ENCODE data around the gene RAB40B.

The RAB40B gene

DNA sequence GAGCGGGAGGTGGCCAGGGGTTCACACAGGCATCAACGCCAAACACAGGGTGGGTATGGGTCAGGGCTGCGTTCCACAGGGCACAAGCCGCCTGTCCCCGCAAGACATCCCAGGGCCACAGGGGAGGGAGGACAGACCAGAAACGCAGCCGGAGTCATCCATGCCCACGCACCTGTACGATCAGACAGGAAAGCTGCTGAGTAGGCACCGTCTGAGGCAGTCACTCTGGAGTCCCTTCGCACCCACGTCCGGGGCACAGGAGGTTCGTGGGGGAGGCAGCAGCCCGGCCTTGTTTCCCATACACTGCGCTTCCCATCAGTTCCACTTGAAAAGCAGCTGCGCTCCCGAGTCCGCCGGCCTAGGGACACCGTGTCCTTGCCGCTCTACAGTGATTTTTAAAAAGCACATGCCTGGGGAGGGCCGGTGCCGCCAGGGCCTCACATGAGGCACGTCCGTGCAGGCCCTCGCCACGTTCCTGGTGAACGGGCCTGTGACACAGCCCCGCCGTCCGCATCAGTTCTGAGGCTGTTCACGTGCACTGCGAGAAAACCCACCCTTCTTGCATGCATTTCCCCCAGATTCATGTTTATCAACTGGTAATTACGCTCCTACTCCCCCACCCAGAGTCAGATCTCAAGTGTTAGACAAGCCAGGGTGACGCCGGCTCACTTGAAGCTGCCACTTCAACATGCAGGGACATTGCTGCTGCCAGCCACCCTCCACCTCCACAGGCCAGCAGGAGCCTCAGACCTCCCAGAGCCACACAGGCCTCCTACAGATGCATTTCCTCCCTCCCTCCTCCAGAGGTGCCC, 85.0 kb downstream of the RAB40B start:
- no peak for DNase-seq

DNA sequence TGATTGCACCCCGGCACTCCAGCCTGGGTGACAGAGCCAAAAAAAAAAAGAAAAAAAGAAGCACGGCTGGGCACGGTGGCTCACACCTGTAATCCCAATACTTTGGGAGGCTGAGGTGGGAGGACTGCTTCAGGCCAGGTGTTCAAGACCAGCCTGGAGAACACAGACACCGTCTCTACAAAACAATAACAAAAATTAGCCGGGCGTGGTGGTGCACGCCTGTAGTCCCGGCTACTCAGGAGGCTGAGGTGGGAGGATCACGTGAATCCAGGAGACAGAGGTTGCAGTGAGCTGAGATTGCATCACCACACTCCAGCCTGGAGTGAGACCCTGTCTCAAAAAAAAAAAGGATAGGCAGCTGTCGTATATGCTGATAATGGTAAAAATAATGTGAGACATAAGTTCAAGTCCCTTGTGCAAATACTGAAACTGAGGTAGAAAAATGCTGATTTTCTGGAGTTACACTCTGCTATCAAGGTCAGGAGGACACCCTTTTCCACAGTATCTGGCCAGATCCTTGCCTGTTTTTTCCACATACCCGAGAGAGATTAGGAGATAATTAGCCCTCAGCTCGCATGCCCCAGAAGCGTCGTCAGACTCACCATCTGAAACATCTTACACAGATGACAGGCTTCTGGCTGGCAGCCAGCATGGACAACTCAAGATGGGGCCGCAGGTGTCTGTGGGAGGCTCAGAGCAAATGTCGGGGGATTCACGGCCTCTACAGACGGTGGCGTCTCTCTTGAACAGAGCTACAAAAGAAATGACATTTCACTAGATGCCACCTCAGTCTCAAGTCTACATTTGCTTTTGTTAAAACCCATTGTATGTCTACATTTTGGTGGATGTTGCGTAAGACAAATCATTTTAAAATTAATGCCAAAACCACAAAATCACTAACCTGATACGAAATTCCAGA, 87.1 kb downstream of the RAB40B start:
- no peak for DNase-seq

DNA sequence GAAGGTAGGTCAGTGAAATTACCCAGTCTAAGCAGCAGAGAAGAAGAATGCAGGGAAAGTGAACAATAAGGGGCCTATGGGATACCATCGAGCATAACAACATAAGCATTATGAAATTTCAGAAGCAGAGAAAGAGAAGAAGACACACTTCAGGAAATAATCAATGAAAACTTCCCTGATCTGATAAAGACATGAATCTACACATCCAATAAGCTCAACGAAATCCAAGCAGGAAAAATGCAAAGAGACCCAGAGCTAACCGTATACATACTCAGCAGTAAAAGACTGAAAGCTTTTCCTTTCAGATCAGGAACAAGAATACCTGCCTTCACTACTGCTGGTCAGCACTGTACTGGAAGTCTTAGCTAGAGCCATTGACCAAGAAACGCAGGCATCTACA, 88.8 kb downstream of the RAB40B start:
- no peak for DNase-seq

DNA sequence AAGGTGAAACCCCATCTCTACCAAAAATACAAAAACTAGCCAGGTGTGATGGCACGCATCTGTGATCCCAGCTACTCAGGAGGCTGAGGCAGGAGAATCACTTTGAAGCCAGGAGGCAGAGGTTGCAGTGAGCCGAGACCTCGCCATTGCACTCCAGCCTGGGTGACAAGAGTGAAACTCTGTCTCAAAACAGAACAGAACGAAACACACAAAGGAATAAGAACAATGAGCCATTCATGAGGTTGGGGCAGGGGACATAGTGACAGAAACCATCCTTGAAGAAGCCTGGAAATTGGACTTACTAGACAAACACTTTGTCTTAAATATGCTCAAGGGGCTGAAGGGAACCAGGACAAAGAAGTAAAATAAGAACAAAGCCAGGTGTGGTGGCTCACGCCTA, 89.7 kb downstream of the RAB40B start:
- no peak for DNase-seq

DNA sequence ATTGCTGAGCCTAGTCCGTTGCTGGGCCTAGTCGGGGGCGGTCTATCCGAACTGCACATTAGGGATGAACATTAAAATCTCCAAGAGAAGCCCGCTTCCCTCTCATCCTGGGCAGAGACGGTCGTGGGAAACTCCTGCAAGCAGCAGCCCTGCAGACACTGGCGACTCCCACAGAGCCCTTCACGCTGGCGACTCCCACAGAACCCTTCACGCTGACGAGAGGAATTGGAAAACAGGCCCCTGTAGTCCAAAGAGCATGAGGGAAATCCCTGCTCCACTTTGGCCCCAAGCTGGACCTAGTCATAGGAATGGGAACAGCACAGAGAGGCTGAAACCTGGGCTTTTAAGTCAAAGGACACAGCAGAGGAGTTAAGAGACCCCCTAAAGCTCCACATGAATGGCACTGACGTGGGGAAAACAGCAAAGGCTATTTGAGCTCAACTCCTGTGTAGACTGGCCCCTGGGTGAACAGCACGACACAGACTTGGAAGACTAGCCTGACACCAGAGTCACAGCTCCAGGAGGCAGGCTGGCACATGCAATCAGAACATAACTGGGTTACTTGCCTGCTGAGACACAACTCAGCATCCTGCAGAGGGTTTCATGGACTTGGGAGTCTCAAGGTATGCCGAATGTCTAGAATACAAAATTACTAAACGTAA, 92.4 kb downstream of the RAB40B start:
- no peak for DNase-seq
